Thyroid gland (tissue), 4 donors: Measurements from ENCODE around the gene ASB4.
"Not testable (repeated sequence)": the region's sequence is repeated elsewhere in the genome, so short reads cannot be mapped to it uniquely, and the experiment has no call there.

Source experiments
- POLR2A ChIP-seq, 2 donors: fragments of 450-650 bp; IDR thresholded peaks; one replicate each; pipeline ENCODE4 v1.6.1; 2017; ENCODE audit warnings: antibody characterized with exemption in 2 of 2, mild to moderate bottlenecking in 2 of 2, moderate library complexity in 1 of 2
- TF ChIP-seq, protein P1 (sequence below), 6 experiments: fragments of 200-600 bp in 3 of 6; fragments of 450-650 bp in 3 of 6; sonication (generic) in 3 of 6; IDR thresholded peaks; one replicate each; pipeline ENCODE4 v1.5.1; 2016 to 2019; ENCODE audit warnings: antibody characterized with exemption in 6 of 6, mild to moderate bottlenecking in 2 of 6, inconsistent platforms in 1 of 6, moderate library complexity in 1 of 6

DNA sequence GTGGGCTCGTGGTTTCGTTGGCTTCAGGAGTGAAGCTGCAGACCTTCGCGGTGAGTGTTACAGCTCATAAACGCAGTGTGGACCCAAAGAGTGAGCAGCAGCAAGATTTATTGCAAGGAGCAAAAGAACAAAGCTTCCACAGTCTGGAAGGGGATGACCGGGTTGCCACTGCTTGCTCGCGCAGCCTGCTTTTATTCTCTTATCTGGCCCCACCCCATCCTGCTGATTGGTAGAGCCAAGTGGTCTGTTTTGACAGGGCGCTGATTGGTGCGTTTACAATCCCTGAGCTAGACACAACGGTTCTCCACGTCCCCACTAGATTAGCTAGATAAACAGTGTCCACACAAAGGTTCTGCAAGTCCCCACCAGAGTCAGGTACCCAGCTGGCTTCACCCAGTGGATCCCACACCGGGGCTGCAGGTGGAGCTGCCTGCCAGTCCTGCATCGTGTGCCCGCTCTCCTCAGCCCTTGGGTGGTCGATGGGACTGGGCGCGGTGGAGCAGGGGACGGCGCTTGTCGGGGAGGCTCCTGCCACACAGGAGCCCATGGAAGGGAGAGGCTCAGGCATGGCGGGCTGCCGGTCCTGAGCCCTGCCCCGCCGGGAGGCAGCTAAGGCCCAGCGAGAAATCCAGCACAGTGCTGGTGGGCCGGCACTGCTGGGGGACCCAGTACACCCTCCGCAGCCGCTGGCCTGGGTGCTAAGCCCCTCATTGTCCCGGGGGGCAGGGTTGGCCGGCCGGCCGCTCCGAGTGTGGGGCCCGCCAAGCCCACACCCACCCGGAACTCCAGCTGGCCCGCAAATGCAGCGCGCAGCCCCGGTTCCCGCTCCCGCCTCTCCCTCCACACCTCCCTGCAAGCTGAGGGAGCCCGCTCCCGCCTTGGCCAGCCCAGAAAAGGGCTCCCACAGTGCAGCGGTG is 66.5 kb downstream of the ASB4 start:
- TF ChIP-seq POLR2A (IDR thresholded peaks at IDR 0.05) = not testable (repeated sequence)
- TF ChIP-seq, protein P1, sequence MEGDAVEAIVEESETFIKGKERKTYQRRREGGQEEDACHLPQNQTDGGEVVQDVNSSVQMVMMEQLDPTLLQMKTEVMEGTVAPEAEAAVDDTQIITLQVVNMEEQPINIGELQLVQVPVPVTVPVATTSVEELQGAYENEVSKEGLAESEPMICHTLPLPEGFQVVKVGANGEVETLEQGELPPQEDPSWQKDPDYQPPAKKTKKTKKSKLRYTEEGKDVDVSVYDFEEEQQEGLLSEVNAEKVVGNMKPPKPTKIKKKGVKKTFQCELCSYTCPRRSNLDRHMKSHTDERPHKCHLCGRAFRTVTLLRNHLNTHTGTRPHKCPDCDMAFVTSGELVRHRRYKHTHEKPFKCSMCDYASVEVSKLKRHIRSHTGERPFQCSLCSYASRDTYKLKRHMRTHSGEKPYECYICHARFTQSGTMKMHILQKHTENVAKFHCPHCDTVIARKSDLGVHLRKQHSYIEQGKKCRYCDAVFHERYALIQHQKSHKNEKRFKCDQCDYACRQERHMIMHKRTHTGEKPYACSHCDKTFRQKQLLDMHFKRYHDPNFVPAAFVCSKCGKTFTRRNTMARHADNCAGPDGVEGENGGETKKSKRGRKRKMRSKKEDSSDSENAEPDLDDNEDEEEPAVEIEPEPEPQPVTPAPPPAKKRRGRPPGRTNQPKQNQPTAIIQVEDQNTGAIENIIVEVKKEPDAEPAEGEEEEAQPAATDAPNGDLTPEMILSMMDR (IDR thresholded peaks at IDR 0.05) = not testable (repeated sequence)
